ENCODE measurements around the gene COMMD4.
"Not testable (repeated sequence)": the region's sequence is repeated elsewhere in the genome, so short reads cannot be mapped to it uniquely, and the experiment has no call there.

The COMMD4 gene

DNA sequence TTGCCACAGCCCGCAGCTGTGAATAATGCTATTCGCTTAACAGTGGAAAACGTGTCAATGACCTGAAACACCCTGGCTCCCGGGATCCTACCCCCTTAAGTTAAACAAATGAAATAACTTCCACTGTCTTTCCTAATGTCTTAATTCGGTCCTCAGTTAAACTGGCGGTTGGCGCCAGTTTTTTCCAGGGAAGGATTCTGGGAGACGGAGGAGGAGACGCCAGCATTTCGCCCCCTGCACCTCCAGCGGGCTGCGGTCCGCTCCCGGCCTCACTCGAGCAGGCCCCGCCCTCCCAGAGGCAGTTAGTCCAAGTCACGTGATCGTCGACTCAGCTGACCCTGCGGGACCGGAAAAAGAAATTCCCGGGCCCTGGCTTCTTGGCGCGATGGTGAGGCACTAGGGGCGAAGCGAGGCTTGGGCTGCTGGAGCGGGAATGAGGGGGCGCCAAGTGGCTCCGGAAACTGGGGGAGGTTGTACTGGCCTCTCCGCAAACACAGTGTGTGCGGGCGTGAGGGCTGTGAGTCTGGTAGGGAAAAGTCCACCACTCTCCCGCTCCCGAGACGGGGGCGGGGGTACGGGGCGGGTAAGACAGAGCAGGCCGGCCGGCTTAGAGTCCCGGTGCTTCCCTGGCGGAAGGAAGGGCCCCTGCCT is at the start of gene COMMD4:
COMMD4 (plus strand) TSS at position 359 of the 651 bp plus-strand sequence; CDS start at position 386, 27 bp downstream.
- peak; percentile 90 for DNase-seq (ENCODE audit: low read depth)

DNA sequence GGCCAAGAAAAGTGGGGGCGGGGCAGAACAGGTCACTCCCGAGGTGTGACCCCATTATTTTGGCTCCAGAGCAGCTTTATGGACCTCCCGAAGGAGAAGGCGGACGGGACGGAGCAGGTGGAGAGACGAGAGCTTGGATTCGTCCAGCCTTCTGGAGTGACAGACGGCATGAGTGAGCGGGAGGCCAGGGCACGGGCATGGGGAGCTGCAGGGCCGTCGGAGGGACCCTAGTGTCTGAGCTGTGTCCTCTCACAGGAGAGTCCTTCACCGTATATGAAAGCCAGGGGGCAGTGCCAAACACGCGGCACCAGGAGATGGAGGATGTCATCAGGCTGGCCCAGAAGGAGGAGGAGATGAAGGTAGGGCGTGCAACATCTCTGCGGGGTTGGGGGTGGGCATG is 42.2 kb upstream of the COMMD4 start:
- DNase-seq (ENCODE audit: low read depth), result not testable (repeated sequence)

DNA sequence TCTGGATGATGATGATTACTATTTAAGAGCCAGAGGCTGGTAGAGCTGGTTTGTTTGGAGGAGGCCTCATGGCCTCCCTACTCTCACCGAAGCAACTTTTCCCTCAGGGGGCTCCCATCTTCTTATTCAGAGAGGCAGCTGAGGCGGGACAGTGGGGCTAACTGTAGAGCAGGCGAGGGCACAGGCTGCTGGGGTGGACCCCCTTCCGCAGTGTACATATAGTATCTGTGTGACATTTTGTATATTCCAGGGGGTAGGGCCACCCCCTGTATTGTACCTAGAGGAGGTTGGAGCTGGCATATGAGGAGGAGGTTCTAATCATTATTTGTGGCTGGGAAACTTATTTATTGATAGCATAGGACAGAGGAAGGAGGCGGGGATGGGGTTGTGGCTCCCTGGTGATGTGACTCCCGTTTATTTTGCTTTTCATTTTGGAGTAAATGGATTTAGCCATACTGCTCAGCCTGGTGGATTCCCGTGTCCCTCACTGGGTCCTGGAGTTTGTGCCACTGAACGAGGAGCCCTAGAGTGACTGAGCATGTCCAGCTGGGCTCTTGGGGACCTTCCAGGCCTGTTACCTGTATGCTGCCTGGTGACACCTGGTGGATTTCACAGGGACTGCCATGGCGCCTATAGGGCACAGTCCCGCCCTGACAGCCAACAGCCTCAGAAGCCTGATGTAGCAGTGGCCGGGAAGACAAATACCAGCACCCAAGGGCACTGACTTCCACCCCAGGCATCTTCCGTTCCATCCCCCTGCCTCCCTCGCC is 37.1 kb upstream of the COMMD4 start:
- not testable (repeated sequence) for DNase-seq (ENCODE audit: low read depth)

DNA sequence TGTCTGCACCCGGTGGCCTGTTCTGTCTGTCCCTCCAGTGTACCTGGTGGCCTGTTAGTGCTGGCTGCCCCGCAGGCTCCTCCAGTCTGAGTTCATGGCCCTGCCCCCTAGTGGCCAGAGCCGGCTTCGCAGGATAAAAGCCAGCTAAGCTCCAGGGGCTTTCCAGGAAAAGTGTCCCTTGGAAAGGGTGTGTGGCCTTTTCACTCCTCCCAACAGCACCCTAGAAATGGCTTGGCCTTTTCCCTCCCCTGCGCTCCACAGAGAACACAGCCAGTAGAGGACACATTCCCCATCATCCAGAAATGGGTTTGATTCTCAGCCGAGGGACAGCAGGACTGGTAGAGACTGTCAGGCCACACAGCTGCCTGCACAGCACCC is 36.6 kb upstream of the COMMD4 start:
- not testable (repeated sequence) for DNase-seq (ENCODE audit: low read depth)

DNA sequence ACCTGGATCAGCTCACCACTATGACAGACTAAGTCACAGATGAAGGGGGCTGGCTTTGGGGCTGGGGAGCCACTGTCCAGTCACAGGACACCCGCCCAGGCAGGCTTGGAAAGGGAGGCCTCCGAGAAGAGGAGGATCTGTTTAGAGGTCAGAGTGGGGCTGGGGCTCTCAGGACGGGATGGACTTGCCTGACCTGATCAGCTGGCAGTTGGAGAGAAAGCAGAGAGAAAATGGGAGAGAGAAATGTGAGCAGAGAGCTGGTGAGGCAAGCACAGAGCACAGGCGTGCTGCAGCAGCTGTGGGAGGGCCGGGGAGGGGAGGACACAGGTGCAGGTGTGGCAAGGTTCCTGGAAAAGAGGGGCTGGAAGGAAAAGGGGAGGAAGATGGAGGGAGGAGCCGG is 35.8 kb upstream of the COMMD4 start:
- DNase-seq (ENCODE audit: low read depth), result not testable (repeated sequence)

DNA sequence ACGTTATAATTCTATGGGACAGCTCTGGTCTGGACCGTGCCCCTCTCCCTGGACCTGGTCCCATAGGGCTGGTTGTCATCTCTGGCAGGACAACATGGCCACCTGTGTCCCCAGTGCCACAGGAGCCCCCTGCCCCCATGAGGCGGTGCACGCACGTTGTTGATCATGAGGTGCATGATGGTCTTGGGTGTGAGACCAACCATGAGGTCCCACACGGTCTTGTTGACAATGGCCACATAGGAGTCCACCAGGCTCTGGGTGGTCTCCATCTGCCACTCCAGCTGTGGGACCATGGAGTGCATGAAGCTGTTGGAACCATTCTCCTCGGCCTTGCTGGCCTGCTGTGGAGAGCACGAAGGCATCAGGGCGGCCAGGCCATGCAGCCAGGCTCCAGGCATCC is 33.5 kb upstream of the COMMD4 start:
- DNase-seq (ENCODE audit: low read depth), result no peak

DNA sequence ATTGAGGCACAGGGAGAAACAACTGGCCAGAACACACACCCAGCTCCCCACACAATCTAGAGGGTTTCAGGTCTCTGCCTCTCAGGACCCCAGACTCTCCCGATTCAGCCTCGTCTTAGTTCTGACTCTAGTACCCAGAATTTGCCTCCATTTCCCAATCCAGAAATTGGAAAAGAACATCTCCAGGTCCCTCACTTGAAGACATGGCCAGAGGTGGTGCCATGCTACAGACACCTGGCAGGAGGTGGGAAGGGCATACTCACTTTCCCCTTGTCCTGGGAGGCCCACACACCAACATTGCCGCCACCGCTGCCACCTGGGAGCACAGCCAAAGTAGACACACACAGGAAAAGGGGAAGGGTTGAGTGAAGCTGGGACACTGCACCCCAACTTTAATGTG is 33.1 kb upstream of the COMMD4 start:
- not testable (repeated sequence) for DNase-seq (ENCODE audit: low read depth)

DNA sequence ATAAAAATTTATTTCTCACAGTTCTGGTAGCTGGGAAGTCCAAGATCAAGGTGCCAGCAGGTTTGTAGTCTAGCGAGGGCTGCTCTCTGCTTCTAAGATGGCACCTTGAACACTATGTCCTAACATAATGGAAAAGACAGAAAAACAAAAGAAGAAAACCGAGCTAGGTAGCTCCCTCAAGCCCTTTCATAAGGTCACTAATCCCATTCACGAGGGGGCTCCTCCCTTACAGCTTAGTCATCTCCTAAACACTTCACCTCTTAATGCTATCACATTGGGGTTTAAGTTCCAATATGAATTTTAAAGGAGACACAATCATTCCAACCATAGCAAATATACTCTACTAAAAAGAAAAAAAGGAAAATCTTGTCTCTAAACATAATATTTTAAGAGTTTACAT is 29.7 kb upstream of the COMMD4 start:
- DNase-seq (ENCODE audit: low read depth), result no peak

DNA sequence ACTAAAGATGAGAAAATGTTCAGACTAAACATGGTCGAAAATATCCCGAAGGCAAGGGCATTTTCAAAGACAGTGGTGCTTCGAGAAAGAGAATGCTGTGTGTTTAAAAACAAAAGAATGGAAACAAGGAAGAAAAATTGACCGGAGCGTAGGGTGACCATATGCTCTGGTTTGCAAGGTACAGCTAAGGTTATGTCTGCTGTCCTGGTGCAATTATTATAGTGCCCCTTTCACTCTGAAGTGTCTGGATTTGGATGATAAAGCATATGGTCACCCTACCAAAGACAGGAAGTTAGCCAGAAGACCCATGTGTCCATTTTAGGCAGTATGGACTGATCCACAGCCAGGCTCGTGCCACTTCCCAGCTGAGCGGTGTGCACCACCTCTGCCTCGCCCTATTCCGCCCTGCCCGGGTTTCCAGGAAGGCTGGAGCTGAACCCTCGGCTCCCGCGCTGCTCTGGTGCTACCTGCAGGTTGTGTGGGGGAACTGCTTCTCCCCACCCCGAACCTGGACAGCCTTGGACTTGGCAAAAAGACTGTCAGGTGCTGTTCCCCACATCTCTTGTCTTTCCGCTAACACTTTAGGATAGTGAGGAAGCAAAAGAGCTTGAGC is 28.0 kb upstream of the COMMD4 start:
- no peak for DNase-seq (ENCODE audit: low read depth)

DNA sequence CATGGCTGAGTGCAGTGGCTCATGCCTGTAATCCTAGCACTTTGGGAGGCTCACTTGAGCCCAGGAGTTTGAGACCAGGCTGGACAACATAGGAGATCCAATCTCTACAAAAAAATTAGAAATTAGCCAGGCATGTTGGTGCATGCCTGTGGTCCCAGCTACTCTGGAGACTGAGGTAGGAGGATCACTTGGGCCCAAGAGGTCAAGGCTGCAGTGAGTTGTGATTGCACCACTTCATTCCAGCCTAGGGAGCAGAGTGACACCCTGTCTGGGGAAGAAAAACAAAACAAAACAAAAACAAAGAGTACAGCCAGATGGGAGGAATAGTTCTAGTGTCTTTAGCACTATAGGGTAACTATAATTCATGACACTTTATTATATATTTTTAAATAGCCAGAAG is 26.2 kb upstream of the COMMD4 start:
- DNase-seq (ENCODE audit: low read depth), result no peak

DNA sequence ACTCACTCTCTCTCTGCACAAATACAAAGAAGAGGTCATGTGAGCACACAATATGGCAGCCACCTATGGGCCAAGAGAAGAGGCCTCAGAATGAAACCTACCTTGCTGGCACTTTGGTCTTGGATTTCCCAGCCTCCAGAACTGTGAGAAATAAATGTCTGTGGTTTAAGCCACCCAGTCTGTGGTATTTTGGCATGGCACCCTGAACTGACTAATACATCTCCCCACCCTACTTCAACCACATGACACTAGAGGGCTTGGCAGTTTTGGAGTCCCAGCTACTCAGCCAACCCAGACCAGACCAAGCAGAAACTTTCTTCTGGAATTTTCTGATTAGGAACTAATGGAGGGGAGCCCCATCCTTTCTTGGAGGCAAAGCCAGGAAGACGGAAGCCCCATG is 23.3 kb upstream of the COMMD4 start:
- DNase-seq (ENCODE audit: low read depth), result peak; percentile 31

DNA sequence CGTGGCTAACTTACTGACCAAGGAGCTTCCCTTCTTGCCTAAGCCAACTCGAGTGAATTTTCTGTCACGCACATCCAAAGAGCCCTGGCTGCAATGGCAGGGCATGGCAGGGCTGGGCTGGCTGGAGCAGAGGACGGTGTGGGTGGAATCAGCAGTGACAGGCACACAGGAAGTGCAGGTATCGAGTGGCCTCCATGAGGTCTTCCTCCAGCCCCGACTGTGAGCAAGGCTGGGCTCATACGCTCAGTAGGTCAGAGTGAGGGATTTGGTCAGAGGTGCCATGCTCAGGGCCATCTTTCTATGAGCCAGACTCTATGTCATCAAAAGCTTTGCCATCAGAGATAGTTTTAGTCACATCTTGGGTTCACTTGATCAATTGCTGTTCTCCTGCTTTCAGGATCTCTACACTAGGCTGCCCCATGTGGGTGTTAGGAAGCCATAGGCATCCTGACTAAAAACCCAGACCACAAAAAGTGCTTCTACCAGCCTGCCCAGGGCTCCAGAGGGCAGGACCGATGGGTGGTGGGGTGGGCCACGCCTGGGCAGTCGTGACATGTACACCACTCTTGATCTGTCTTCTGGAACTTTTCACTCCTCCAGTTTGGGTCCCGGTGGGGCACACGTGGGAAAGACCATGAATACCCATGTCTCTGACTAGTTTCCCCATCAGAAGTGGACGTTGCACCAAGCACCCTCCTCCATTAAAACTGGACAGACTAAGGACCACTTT is 22.6 kb upstream of the COMMD4 start:
- DNase-seq (ENCODE audit: low read depth), result no peak

DNA sequence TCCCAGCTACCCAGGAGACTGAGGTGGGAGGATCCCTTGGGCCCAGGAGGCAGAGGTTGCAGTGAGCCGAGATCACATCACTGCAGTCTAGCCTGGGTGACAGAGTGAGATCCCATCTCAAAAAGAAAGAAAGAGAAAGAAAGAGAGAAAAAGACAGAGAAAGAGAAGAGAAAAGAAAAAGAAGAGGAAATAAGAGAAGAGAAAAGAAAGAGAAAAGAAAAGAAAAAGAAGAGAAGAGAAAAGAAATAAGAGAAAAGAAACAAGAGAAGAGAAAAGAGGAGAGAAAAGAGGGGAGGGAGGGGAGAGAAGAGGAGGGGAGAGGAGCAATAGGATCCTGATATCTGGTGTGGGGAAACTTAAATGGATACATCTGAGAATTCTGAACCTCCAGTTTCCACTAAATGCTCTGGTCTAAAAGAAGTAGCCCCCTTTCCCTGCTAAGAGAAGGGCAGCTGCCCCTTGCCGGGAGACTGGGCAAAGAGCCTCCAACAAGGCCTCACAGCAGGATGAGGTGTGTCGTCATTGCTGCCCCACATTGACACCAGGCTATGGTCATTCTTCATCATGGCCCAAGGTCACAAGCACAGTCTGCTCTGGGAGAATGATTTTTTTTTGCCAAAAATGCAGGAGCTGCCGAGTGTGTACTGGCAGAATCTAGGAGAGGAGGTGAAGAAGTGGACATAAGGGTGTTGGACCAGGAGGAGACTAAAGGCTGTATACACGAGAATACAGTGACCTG is 21.1 kb upstream of the COMMD4 start:
- no peak for DNase-seq (ENCODE audit: low read depth)

DNA sequence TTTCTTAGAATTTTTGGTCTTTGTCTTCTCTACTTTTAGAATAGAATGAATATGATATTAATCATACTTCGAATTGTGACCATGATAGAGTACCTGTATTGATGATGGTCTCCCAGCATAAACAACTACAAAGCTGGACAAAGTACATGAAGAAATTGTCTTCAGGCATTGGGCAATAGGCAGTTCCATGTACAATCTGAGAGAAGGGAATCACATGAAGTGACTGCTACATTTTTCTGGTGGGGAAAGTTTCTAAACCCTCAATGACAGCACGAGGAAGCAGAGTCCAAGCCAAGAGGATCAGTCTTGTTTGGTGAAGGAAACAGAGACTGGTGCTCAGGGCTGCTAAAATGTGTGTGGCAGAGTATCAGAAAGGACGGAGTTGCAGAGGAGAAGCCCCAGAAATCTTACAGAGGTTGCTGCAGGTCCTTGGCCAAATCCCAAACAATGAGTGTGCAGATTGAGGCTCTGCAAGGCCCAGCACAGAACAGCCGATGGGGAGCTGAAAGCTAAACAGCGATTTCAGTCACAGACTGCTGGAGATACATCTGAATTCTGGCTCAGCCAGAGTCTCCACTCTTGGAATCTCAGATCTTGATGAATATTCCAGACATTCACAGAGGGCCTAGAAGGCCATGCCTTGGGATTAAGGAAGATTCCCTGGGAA is 16.5 kb upstream of the COMMD4 start:
- not testable (repeated sequence) for DNase-seq (ENCODE audit: low read depth)

DNA sequence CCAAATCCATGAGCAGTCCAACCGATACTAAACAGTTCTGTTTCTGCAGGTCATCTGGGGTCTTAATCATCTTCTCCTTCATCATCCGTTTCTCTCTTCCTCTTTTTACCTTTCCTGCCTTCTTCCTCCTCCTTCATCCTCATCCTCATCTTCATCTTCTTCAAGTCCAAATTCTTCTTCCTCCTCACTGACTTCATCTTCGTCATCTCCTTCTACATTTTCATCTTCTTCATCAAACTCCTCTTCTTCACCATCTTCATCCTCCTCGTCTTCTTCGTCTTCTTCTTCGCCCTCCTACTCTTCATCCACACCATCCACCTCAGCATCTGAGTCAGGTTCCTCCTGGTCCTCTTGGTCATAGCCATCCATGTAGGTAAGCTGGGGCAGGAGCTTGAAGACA is 14.2 kb upstream of the COMMD4 start:
- DNase-seq (ENCODE audit: low read depth), result no peak

DNA sequence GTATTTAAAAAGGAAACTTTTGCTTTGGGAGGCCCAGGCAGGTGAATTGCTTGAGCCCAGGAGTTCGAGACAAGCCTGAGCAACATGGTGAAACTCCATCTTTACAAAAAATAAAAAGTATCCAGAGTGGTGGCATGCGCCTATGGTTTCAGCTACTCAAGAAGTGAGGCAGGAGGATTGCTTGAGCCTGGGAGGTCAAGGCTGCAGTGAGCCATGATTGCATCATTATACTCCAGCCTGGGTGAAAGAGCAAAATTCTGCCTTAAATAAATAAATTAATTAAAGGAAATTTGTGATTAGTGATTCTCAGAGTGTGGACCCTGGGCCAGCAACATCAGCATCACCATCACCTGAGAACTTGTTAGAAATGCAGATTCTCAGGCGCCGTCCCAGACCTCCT is 9.9 kb upstream of the COMMD4 start:
- DNase-seq (ENCODE audit: low read depth), result no peak

DNA sequence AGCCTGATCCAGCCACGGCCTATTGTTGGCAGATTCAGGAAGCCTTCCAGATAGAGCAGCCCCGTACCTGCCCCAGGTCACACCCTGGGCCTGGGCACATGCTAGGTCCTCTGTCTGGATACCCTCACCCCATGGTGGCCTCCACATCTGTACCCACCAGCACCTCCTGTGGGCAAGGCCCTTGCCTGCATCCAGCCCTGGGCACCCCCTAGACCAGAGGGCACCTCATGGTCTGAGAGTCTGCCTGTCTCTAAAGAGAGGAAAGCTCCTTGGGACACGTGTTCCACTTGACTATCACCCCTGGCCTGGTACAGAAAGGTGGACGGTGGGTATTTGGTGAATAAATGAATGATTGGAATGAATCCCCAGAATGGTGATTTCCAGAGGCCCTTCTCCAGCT is 8.9 kb upstream of the COMMD4 start:
- DNase-seq (ENCODE audit: low read depth), result no peak

DNA sequence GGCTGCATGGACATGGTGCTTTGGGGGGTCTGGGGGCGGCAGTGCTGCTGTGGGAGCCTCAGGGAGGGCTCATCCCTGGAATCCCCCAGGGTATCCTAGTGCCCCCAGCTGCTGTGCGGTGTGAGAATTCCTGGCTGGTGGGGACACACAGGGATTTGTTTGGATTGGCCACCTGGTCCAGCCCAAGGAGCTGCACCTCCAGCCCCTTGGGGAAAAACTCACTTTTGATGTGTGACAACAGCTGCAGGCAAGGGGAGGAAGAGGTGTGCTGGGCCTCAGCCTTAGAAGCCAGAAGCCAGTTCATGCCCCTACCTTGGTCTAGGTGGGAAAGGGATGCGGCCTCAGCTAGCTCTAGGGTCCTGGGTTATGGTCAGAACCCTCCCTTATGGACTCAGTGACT is 8.4 kb upstream of the COMMD4 start:
- no peak for DNase-seq (ENCODE audit: low read depth)

DNA sequence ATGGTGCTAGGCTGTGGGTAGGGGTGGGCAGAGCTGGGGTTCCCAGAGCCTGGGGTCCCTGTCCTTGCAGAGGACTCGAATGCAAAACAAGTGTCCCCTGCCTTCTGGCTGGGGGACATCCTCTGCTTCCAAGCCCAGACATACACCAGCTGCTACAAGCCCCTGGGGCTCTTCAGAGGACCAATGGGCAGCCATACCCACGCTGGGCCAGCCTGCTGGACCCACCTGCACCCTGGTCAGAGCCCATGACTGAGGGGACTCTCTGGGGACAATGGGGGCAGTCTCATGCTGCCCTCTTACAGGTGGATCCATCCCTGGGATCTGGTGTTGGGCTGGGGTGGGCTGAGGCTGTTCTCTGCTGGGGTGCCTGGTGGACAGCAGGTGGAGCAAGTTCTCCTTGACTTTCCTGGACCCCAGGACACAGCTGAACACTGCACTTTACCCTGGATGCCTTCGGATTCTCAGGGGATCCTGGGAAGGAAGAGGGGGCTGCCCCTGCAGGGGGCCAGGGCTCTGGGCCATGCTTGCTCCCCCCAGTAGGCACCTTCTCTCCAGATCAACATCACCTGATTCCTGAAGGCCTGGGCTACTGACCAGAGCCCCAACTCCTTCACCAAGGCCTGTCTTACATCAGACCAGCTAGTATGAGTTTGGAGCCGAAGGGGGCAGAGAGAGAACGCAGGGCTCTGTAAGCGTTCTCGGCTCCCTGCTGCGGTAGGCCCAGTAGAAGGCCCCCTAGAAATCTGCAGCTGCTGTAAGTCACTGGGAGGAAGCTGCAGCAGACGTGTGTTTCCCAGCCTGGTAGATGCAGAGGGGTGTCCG is 7.2 kb upstream of the COMMD4 start:
- DNase-seq (ENCODE audit: low read depth), result no peak

DNA sequence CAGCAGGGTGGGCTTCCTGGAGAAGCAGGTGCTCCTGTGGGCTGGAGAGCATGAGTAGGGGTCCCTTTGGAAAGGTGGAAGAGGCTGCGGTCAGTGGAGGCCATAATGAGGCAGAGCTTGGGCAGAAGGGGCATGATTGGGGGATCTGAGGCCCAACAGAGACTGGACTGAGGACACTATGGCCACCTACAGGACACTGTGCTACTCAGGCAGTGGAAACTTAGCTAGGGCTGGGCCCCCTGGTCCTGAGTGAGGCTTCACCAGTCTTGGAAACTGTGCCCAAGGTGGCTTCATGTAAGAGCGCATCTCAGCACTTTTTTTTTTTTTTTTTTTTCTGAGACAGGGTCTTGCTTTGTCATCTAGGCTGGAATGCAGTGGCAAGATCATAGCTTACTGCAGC is 6.3 kb upstream of the COMMD4 start:
- DNase-seq (ENCODE audit: low read depth), result no peak

DNA sequence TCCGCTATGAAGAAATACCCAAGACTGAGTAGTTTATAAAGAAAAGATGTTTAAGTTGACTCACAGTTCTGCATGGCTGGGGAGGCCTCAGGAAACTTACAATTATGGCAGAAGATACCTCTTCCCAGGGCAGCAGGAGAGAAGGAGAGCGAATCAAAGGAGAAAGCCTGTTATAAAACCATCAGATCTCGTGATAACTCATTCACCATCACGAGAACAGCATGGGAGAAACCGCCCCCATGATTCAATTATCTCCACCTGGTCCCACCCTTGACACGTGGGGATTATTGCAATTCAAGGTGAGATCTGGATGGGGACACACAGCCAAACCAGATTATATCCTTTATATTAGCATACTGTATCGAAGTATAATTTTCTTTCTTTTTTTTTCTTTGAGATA is 3.8 kb upstream of the COMMD4 start:
- not testable (repeated sequence) for DNase-seq (ENCODE audit: low read depth)
